OCI-LY3 (cell line): ENCODE results near the gene PYY.

Source experiments
- CTCF ChIP-seq: fragments of 200-600, 300-600 bp; sonication (generic); IDR thresholded peaks from 2 replicates; pipeline ENCODE4 v1.5.1; 2014; ENCODE audit warnings: antibody characterized with exemption, low read length, low read depth
- EZH2phosphoT487 ChIP-seq: fragments of 200-600 bp; shearing (Covaris generic); IDR thresholded peaks from 2 replicates; pipeline ENCODE4 v1.6.1; 2018; ENCODE audit warnings: antibody characterized with exemption, mixed run types, low read depth

DNA sequence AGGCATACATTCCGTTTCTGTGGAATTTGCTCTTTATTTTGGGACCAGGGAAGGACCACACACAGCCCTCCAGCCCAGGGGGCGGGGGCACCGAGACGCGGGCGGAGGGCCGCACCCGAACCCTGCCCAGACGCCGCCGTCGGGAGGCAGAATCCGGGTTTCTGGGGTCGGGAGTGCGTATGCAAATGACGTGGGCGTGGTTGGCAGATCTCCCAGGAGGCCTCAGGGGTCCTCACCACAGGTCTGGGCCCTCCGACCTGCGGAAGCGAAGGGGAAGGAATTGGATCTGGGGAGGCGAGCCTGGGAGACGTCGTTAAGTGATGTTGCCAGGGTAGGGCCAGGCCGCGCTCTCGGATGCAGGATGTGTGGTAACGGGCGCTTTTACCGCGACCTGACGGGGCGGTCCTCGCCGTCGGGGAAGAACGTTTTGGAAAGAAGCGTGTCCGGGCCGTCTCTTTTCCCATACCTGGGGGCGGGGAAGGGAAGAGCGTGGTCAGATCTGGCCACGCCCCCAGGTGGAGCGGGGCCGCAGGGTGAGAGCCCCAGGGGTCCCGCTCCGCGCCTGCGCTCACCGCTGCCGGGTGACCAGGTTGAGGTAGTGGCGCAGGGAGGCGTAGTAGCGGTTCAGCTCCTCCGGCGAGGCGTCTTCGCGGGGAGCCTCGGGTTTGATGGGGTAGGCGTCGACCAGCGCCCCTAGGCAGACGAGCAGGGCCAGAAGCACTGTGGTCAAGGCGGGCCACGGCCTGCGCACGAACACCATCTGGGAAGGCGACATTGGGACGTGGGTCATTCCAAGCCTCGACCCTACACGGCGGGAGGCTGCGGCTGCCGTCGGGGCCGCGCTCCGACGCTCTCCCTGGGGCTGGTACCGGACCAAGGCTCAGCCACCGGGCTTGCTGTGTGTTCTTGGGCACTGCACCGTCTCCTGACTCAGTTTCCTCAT lies 745 bp downstream of the PYY start:
- TF ChIP-seq CTCF (no peak), EZH2phosphoT487 (no peak)
